HL-60/S4 treated with retinoic acid at 250 ng/mL for 4 days and 3 days (cell line): ENCODE data around the gene HACD4.

Experiments
- in situ Hi-C: fragments of 300-500 bp; cut with MboI; formaldehyde crosslinking; loops from 2 replicates; pipeline ENCODE4 v1.7.0; 2022; ENCODE audit warnings: low sequenced_read_pairs

Gene HACD4

GRCh38 chr9:21031091-21031807 lies at the start of gene HACD4:
HACD4 (minus strand) TSS chr9:21031640; CDS start chr9:21031590, 50 bp downstream.
- in situ Hi-C loops = no loop called here

- in situ Hi-C loops = no loop called here
Observed at GRCh38 chr9:21080793-21081192, 49.4 kb upstream of the HACD4 start.

DNA sequence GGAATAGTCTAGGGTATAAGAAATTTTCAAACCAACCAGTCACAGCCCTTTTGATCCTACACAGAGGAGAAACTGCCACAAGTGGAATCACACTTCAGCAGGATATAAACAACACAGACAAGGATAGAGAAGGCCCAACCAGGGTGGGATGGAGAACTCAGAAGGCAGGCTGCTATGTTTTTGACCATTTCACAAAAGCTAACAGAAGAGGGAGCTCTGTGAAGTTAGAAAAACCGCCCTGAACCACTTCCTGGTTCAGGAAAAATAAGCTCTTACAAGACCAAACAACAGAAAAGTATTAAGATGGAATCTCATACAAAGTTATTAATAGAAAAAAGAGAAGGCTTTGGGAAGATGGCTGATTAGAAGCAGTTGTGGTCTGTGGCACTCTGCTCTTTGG lies 47.3 kb upstream of the HACD4 start:
- in situ Hi-C loops = no loop called here

GRCh38 chr9:21077781-21078180 lies 46.3 kb upstream of the HACD4 start, which contains the start of gene IFNB1:
IFNB1 (minus strand) TSS chr9:21077942; CDS start chr9:21077869, 73 bp downstream.
- in situ Hi-C loops = no loop called here

DNA sequence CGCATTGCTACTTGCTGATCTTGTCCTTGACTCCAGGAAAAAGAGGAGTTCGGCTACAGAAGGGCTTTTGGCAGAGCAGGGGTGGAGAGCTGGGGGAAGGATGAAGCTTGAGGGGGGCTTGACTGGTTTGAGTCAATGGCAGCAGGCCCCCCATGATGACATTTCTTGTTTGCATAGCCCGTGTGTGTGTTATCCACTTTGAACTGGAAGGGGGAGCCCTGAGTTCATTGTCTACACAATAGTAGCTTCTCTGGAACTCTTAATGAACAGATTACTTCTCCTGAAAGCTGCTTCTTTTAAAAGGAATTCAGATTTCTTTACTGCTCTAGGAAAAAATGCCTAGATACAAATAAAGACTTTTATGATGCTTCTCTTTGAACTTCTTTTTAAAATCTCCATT lies 44.0 kb upstream of the HACD4 start:
- in situ Hi-C loops = no loop called here

GRCh38 chr9:21070906-21071305 lies 39.5 kb upstream of the HACD4 start:
- in situ Hi-C loops = no loop called here

- in situ Hi-C loops = no loop called here
Observed at GRCh38 chr9:21070171-21070571, 38.7 kb upstream of the HACD4 start.

DNA sequence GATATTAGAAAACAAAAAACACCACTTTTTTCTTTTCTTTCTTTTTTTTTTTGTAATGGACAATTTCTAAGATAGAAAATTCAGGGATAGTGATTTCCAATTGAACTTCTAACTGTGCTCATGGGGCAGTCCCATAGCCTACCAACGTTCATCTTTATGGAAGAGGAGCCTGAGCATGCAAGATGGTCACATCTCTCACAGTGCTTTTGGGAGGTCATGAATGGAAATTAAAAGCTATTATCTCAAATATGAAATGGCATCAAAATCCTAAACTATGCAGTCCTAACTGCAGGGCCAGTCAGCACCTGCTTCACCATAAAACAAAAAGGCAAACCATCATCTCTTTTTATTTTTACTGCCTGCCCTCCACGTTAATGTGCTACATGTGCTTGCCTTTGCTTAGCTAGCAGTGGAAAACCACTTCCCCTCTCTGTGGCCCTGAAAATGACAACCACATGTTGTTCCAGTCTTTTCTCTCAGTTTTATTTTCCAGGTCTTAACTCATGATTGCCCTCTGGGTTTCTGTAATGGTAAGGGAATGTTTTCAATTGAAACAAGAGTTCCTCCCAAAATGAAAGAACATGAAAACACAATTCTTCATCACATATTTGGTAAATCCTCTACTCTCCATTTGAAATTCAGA lies 29.6 kb upstream of the HACD4 start:
- in situ Hi-C loops = no loop called here

GRCh38 chr9:21056931-21057330 lies 25.5 kb upstream of the HACD4 start:
- in situ Hi-C loops = no loop called here

GRCh38 chr9:21053851-21054250 lies 22.4 kb upstream of the HACD4 start:
- in situ Hi-C loops = no loop called here

- in situ Hi-C loops = no loop called here
Observed at GRCh38 chr9:21047281-21047691, 15.8 kb upstream of the HACD4 start.

GRCh38 chr9:21043841-21044240 lies 12.4 kb upstream of the HACD4 start:
- in situ Hi-C loops = no loop called here

- in situ Hi-C loops = no loop called here
Observed at GRCh38 chr9:21042466-21042865, 11.0 kb upstream of the HACD4 start.

- in situ Hi-C loops = no loop called here
Observed at GRCh38 chr9:21039302-21039701, 7.9 kb upstream of the HACD4 start.

DNA sequence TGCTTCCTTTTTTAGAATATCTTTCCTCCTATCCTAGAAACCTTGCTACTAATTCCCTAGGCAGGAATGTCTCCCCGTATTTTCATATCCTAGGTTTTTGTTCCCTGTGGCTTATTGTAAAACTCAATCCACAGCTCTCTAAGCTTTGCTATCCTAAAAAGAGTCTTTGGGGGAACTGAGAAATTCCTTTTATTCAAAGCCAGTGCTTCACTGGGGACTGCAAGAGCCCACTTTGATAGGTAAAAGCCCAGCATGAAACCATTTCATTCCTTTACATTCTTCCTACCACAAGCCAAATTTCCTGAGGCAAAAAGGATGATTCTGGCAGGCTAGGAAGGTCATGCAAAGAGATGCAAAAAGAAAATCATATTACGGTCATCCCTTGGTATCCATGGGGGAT lies 5.8 kb upstream of the HACD4 start:
- in situ Hi-C loops = no loop called here

GRCh38 chr9:21031808-21032183 lies 356 bp upstream of the HACD4 start:
- in situ Hi-C loops = no loop called here

DNA sequence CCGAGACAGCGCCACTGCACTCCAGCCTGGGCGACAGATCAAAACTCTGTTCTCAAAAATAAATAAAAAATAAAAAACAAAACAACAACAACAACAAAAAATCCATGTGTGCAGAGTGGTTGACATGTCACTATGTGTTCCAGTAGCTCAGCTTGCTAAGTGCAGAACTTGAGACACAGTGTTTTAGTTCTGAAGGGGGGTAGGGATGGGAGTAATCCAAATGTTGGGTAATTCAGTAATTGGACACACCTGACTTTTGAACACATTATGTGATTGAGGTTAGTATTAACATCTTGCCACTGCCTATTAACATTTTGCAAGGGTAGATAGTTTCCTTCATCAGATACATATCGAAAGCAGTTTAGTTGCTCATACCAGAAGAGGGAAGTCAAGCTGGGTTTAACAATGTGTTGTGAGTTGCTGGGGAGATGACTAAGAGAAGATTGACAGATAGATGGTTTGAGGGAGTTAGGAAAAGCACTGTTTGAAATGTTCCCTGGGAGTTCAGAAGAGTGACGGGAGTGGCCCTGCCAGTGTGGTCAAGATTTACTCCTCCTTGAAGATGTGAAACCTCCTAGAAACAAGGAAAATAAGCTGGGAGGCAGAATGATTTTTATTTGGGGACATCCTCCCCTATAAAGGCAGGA lies 928 bp downstream of the HACD4 start:
- in situ Hi-C loops = no loop called here

DNA sequence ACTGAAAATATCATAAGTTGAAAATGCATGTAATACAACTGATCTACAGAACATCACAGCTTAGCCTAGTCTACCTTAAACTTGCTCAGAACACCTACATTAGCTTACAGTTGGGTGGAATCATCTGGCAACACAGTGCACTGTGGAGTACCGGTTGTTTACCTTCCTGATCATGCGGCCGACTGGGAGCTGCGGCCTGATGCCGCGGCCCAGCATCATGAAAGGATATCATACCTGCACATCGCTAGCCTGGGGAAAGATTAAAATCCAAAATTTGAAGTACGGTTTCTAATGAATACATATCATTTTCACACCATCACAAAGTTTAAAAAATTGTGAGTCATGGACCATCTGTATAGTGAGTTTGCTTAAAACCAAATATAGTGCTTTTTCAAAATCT lies 1.8 kb downstream of the HACD4 start:
- in situ Hi-C loops = no loop called here

- in situ Hi-C loops = no loop called here
Observed at GRCh38 chr9:21028466-21028865, 3.0 kb downstream of the HACD4 start.

GRCh38 chr9:21027295-21027694 lies 4.1 kb downstream of the HACD4 start:
- in situ Hi-C loops = no loop called here

DNA sequence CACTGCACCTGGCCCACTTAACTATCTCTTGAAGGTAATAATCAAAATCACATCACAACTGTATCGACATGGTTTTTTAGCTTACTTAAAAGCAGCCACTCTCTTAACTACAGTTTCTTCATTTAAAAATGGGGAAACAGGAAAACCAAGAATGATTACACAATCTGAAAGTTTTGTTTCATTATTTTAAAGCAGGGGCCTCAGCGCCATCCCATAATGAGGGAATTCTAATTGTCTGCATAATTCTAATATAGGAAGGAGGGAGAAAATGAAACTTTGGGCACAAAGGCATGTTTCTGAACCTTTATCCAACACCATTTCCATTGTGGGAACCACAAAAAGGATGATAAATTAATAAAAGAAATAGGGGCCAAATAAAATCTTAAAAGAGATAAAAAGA lies 7.6 kb downstream of the HACD4 start:
- in situ Hi-C loops = no loop called here

DNA sequence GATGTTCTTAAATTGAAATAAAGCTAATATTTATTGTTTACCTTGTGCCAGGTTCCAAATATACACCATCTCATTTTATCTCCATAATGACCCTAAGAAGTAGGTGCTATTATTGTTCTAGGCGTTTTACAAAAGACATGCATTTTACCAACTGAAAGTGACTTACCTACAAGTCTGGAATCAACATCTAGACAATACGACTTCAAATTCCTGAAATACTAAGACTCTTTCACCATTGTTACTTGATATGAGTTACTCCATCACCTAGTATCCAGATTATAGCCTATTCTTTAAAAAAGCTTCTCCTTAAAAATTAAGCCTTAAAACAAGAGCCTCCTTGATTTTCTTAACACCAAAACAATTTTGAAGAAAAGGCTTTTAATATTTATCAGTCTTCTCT lies 13.3 kb downstream of the HACD4 start:
- in situ Hi-C loops = no loop called here
